Gastrocnemius medialis (tissue), 4 donors: ENCODE data around the gene EPB41. TPM values are rescaled to one million over a fixed set of nuclear protein-coding genes. Genes with fewer than 3 reads are reported as not detected.
"Not testable (repeated sequence)": the region's sequence is repeated elsewhere in the genome, so short reads cannot be mapped to it uniquely, and the experiment has no call there.

Experiments used
- ATAC-seq, 2 donors: fragments of 150-250 bp; one replicate each; pipeline ENCODE4 v1.9.1; 2016
- DNase-seq, 2 donors: peaks; one replicate each; pipeline ENCODE4 v3.0.0-alpha.2; 2019
- H3K27ac ChIP-seq, 4 donors: fragments of 200-600 bp; sonication (generic); 1 replicate in 1 of 4; 2 replicates in 3 of 4; pipeline ENCODE4 v1.5.1; 2016 to 2018; ENCODE audit warnings: mild to moderate bottlenecking in 2 of 4, moderate library complexity in 1 of 4
- H3K27me3 ChIP-seq, 3 donors: fragments of 200-600 bp; sonication (generic) in 2 of 3; 1 replicate in 1 of 3; 2 replicates in 2 of 3; pipeline versions ENCODE4 v1.5.1 to v1.6.0; 2016 to 2019; ENCODE audit warnings: mild to moderate bottlenecking in 1 of 3, moderate library complexity in 1 of 3
- H3K36me3 ChIP-seq, 2 donors: fragments of 200-600 bp; sonication (generic) in 1 of 2; one replicate each; pipeline ENCODE4 v1.5.1; 2017 to 2018
- H3K4me1 ChIP-seq, 2 donors: fragments of 200-600 bp; sonication (generic) in 1 of 2; one replicate each; pipeline ENCODE4 v1.5.1; 2016 to 2017; ENCODE audit warnings: mild to moderate bottlenecking in 2 of 2
- H3K4me3 ChIP-seq, 4 donors: fragments of 200-600 bp; sonication (generic) in 3 of 4; 1 replicate in 1 of 4; 2 replicates in 3 of 4; pipeline ENCODE4 v1.5.1; 2016 to 2019; ENCODE audit warnings: mild to moderate bottlenecking in 2 of 4
- H3K9me3 ChIP-seq, 3 donors: fragments of 200-600 bp; sonication (generic) in 2 of 3; 1 replicate in 1 of 3; 2 replicates in 2 of 3; pipeline ENCODE4 v1.5.1; 2016 to 2019
- POLR2A ChIP-seq, 2 donors: fragments of 450-650 bp; IDR thresholded peaks; one replicate each; pipeline ENCODE4 v1.6.1; 2017; ENCODE audit warnings: antibody characterized with exemption in 2 of 2, mild to moderate bottlenecking in 2 of 2, moderate library complexity in 2 of 2
- in situ Hi-C, 4 donors: fragments of 200-750 bp; cut with MboI; loops; one replicate each; pipeline versions ENCODE4 v1.15.0 to v1.8.0; 2017; ENCODE audit warnings: low sequenced_read_pairs in 4 of 4
- intact Hi-C: fragments of 100-400 bp; cut with DNase I; formaldehyde crosslinking; loops from one replicate; pipeline ENCODE4 v1.15.1; 2023; ENCODE audit warnings: low total_unique reads
- total RNA-seq, 4 donors: library from RNA; depleted of rRNA; stranded (reverse); fragments of >200 nt; gene quantifications; one replicate each; pipeline versions ENCODE4 v1.1.0 to v1.2.3, GENCODE V29; 2016
- TF ChIP-seq, protein P1 (sequence below), 5 experiments: fragments of 450-650 bp in 3 of 5; fragments of 200-600 bp in 2 of 5; sonication (generic) in 2 of 5; IDR thresholded peaks in 4 of 5; conservative IDR thresholded peaks in 1 of 5; 1 replicate in 4 of 5; 2 replicates in 1 of 5; pipeline ENCODE4 v1.5.1; 2016 to 2019; ENCODE audit warnings: antibody characterized with exemption in 5 of 5, mild to moderate bottlenecking in 3 of 5, moderate library complexity in 3 of 5

Gene EPB41
- total RNA-seq, 4 donors from 2014 or later: 19.5 to 28.6 (median 23.6) TPM

DNA sequence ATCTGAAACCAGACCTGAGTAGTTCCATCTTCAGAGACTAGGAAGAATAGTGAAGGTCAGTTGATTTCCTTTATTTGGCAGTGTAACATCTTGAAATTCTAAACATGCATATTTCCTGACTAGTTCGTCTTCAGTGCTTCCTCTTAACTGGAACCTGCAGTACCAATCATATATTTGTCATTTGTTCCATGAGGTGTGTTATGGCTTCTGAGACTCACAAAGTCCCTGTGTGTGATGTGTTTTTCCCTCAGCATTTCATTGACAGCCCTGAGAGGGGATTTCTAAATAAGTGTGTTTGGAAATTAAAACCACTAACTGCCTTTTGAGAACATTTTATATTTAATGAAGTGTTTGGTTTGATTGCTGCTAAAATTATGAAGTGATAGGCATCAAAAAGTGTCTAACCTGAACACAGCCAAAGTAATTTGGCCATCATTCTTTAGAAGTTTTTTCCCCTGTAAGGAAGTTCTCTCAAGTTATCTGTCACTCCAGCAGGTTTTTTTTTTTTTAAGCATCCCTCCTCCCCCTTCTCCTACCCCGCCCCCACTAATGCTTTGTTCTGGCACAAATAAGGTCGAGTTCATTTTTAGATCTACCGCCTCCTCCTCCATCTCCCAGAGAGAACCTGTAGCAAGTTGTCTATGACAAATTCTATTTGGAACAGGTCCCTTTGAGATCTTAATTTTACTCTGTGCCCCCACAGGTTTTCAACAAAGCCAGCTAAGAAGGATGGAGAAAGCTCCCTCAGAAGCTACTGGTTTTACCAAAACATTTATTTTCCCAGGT lies 148.0 kb downstream of the EPB41 start:
- intact Hi-C loops: no loop called here
- TF ChIP-seq POLR2A (IDR thresholded peaks at IDR 0.05): no peak
- TF ChIP-seq, protein P1, sequence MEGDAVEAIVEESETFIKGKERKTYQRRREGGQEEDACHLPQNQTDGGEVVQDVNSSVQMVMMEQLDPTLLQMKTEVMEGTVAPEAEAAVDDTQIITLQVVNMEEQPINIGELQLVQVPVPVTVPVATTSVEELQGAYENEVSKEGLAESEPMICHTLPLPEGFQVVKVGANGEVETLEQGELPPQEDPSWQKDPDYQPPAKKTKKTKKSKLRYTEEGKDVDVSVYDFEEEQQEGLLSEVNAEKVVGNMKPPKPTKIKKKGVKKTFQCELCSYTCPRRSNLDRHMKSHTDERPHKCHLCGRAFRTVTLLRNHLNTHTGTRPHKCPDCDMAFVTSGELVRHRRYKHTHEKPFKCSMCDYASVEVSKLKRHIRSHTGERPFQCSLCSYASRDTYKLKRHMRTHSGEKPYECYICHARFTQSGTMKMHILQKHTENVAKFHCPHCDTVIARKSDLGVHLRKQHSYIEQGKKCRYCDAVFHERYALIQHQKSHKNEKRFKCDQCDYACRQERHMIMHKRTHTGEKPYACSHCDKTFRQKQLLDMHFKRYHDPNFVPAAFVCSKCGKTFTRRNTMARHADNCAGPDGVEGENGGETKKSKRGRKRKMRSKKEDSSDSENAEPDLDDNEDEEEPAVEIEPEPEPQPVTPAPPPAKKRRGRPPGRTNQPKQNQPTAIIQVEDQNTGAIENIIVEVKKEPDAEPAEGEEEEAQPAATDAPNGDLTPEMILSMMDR (IDR thresholded peaks at IDR 0.05 in 4 of 5, conservative IDR thresholded peaks at IDR 0.05 in 1 of 5): no peak
- no peak for ATAC-seq
- Histone ChIP-seq H3K27me3 (no peaks in the 10 kb centered on the region), H3K4me3 (no peak overlapping the region), H3K27ac (no peak overlapping the region), H3K36me3 (peaks cover 0 to 3% of the 10 kb centered on the region in 2 donors), H3K4me1 (no peaks in the 10 kb centered on the region), H3K9me3 (no peaks in the 10 kb centered on the region)
- no peak for DNase-seq
- in situ Hi-C loops: no loop called here

DNA sequence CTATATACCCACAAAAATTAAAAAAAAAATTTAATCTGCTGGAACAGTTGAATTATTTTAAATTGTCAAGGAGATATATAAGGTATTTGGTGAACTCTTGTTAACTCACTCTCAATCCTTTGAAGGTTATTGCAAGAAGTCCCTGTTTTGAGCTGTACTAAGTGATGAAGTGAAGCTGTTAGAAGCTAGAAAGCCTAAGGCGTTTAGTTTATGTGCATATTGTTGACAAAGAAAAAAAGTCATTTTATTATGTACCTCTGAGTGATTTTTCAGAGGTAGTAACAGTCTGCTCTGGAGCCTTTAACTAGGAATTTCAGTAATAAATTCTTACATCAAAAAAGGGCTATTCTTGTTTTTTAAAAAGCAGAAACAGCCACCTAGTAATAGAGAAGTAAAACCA lies 149.7 kb downstream of the EPB41 start:
- peaks cover 0 to 3% of the 10 kb centered on the region in 2 donors for H3K36me3 ChIP-seq
- H3K27ac ChIP-seq: no peak overlapping the region
- in situ Hi-C loops: no loop called here
- H3K4me3 ChIP-seq: no peak overlapping the region
- H3K4me1 ChIP-seq: no peaks in the 10 kb centered on the region
- H3K9me3 ChIP-seq: no peaks in the 10 kb centered on the region
- DNase-seq (no peak), ATAC-seq (no peak)
- intact Hi-C loops: no loop called here
- TF ChIP-seq, protein P1 (IDR thresholded peaks at IDR 0.05 in 4 of 5, conservative IDR thresholded peaks at IDR 0.05 in 1 of 5): no peak
- no peak for TF ChIP-seq POLR2A (IDR thresholded peaks at IDR 0.05)
- no peaks in the 10 kb centered on the region for H3K27me3 ChIP-seq

DNA sequence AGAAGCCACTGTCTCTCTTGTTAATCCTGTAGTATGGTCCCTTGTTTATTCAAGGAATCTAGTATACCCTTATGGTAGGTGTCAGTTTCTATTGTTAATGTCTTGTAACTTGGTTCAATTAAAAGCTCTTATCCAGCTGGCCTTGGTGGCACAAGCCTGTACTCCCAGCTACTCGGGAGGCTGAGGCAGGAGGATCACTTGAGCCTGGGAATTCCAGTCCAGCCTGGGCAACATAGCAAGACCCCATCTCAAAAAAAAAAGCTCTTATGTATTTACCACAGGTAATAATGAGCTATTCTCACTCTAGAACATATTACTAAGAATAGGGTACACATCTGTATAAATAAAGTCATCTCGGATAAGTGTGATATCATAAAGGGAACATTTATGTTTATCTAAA lies 162.8 kb downstream of the EPB41 start:
- DNase-seq: no peak
- in situ Hi-C loops (no loop called here), intact Hi-C loops (no loop called here)
- Histone ChIP-seq H3K36me3 (peaks cover 0 to 9% of the 10 kb centered on the region in 2 donors), H3K27ac (no peak overlapping the region), H3K9me3 (no peaks in the 10 kb centered on the region), H3K4me3 (no peak overlapping the region), H3K4me1 (no peaks in the 10 kb centered on the region), H3K27me3 (no peaks in the 10 kb centered on the region)
- ATAC-seq: no peak
- TF ChIP-seq, protein P1 (IDR thresholded peaks at IDR 0.05 in 4 of 5, conservative IDR thresholded peaks at IDR 0.05 in 1 of 5): no peak
- TF ChIP-seq POLR2A (IDR thresholded peaks at IDR 0.05): no peak

- in situ Hi-C loops, H3K4me3 ChIP-seq, H3K27me3 ChIP-seq, H3K27ac ChIP-seq, H3K4me1 ChIP-seq, ATAC-seq, intact Hi-C loops, H3K36me3 ChIP-seq, DNase-seq, H3K9me3 ChIP-seq: not testable (repeated sequence)
Observed at GRCh38 chr1:29079916-29080629, 165.7 kb downstream of the EPB41 start.

DNA sequence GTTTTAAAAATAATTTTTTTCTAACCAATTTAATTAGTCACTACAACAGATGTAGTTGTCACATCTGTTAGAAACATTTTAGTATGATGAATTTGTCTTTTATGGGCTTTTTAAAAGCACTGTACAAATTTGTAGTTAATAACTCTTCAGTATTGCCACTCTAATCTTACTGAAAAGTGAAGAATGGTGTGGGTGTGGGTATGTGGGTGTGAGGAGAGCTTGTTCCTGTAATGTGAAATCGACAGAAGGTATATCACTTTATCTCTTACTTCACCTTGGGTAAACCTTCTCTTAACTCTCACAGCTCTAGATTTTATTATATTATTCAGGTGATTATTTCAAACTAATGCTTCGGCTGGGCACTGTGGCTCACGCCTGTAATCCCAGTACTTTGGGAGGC lies 166.8 kb downstream of the EPB41 start:
- in situ Hi-C loops (no loop called here), intact Hi-C loops (no loop called here)
- H3K4me3 ChIP-seq: no peak overlapping the region
- DNase-seq: no peak
- no peak overlapping the region for H3K27ac ChIP-seq
- no peaks in the 10 kb centered on the region for H3K27me3 ChIP-seq
- H3K9me3 ChIP-seq: no peaks in the 10 kb centered on the region
- no peak for TF ChIP-seq POLR2A (IDR thresholded peaks at IDR 0.05)
- TF ChIP-seq, protein P1 (IDR thresholded peaks at IDR 0.05 in 4 of 5, conservative IDR thresholded peaks at IDR 0.05 in 1 of 5): no peak
- no peaks in the 10 kb centered on the region for H3K4me1 ChIP-seq
- H3K36me3 ChIP-seq: peaks cover 0 to 4% of the 10 kb centered on the region in 2 donors
- ATAC-seq: no peak
